ENCODE results near the gene MYLK.

DNA sequence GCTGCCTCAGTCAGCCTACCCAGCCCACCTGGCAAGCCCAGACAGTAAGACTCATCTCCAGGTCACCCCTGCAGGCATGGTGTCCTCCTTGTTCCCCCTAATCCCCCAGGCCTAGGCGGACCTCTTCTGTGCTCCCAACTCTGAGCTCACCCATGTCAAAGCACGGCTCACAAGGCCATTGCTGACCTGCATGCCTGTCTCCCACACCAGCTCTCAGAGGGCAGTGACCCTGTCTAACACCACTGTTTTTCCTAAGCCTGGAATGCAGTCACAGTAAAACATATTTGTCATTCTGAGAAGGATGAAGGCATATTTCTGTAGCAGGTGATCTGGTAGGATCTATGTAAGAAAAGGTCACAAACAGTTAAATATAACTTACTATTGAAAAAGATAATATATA, 189.0 kb downstream of the MYLK start:
- TF ChIP-seq, protein P1, sequence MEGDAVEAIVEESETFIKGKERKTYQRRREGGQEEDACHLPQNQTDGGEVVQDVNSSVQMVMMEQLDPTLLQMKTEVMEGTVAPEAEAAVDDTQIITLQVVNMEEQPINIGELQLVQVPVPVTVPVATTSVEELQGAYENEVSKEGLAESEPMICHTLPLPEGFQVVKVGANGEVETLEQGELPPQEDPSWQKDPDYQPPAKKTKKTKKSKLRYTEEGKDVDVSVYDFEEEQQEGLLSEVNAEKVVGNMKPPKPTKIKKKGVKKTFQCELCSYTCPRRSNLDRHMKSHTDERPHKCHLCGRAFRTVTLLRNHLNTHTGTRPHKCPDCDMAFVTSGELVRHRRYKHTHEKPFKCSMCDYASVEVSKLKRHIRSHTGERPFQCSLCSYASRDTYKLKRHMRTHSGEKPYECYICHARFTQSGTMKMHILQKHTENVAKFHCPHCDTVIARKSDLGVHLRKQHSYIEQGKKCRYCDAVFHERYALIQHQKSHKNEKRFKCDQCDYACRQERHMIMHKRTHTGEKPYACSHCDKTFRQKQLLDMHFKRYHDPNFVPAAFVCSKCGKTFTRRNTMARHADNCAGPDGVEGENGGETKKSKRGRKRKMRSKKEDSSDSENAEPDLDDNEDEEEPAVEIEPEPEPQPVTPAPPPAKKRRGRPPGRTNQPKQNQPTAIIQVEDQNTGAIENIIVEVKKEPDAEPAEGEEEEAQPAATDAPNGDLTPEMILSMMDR (IDR thresholded peaks at IDR 0.05; ENCODE audit: low read depth, low read length, missing input control), result no peak
- TF ChIP-seq JUND (IDR thresholded peaks at IDR 0.05), result no peak
- TF ChIP-seq REST (IDR thresholded peaks at IDR 0.05), result no peak
- no peak for TF ChIP-seq SP1 (IDR thresholded peaks at IDR 0.05)
- no peak for TF ChIP-seq GABPA (IDR thresholded peaks at IDR 0.05 in 1 of 2, conservative IDR thresholded peaks at IDR 0.05 in 1 of 2)
- TF ChIP-seq RAD21 (IDR thresholded peaks at IDR 0.05), result no peak
- no peak for TF ChIP-seq MAX (IDR thresholded peaks at IDR 0.05)
- TF ChIP-seq YY1 (IDR thresholded peaks at IDR 0.05), result no peak
- no peak for TF ChIP-seq TAF1 (conservative IDR thresholded peaks at IDR 0.05)
- peak in 1 of 2 donors; percentile 0 for TF ChIP-seq RXRA (IDR thresholded peaks at IDR 0.05)

Data from liver (tissue), 3 donors.